Nephron progenitor cell (in vitro differentiated cells): ENCODE measurements around the gene ZNF90.
A peak's percentile ranks its signal among the peaks of the same experiment; 100 is the strongest.
"Not testable (repeated sequence)": the region's sequence is repeated elsewhere in the genome, so short reads cannot be mapped to it uniquely, and the experiment has no call there.

Experiments
- DNase-seq: peaks from one replicate; pipeline ENCODE4 v3.0.0; 2021
- H3K27ac Mint-ChIP-seq: 2 replicates; pipeline ENCODE4 v1.8.0; 2021; ENCODE audit warnings: mild to moderate bottlenecking, moderate library complexity, mixed read lengths
- H3K27me3 Mint-ChIP-seq: 2 replicates; pipeline ENCODE4 v1.8.0; 2021; ENCODE audit warnings: mild to moderate bottlenecking, low read depth, mixed read lengths; ENCODE audit not compliant: poor library complexity
- H3K36me3 Mint-ChIP-seq: 2 replicates; pipeline ENCODE4 v1.8.0; 2021; ENCODE audit warnings: low read depth, mixed read lengths
- H3K4me1 Mint-ChIP-seq: 2 replicates; pipeline ENCODE4 v1.8.0; 2021; ENCODE audit warnings: mixed read lengths
- H3K4me3 Mint-ChIP-seq: 2 replicates; pipeline ENCODE4 v1.8.0; 2021; ENCODE audit warnings: mild to moderate bottlenecking, moderate library complexity, mixed read lengths
- H3K9me3 Mint-ChIP-seq: 2 replicates; pipeline ENCODE4 v1.8.0; 2021; ENCODE audit warnings: mild to moderate bottlenecking, moderate library complexity, mixed read lengths
- CTCF ChIP-seq: fragments of 200-600 bp; sonication (generic); IDR thresholded peaks from 2 replicates; pipeline ENCODE4 v1.5.0; 2021; ENCODE audit warnings: antibody characterized with exemption

The ZNF90 gene

GRCh38 chr19:20070691-20071090, 7.1 kb upstream of the ZNF90 start:
- no peak for DNase-seq
- H3K9me3 Mint-ChIP-seq, result peaks cover 62% of the 10 kb centered on the region
- H3K27ac Mint-ChIP-seq, result no peak overlapping the region
- no peak for TF ChIP-seq CTCF
- H3K4me3 Mint-ChIP-seq, result no peak overlapping the region
- peaks cover 8% of the 10 kb centered on the region for H3K27me3 Mint-ChIP-seq
- H3K36me3 Mint-ChIP-seq, result peaks cover 26% of the 10 kb centered on the region
- H3K4me1 Mint-ChIP-seq, result peaks cover 18% of the 10 kb centered on the region

- no peak for DNase-seq
- H3K36me3 Mint-ChIP-seq, result peaks cover 25% of the 10 kb centered on the region
- H3K9me3 Mint-ChIP-seq, result peaks cover 64% of the 10 kb centered on the region
- no peak overlapping the region for H3K4me3 Mint-ChIP-seq
- TF ChIP-seq CTCF, result no peak
- H3K27me3 Mint-ChIP-seq, result peaks cover 8% of the 10 kb centered on the region
- H3K27ac Mint-ChIP-seq, result no peak overlapping the region
- H3K4me1 Mint-ChIP-seq, result peaks cover 10% of the 10 kb centered on the region
Measured at GRCh38 chr19:20072936-20073335, 4.9 kb upstream of the ZNF90 start.

- no peaks in the 10 kb centered on the region for H3K27me3 Mint-ChIP-seq
- peak; percentile 46 for DNase-seq
- peaks cover 50% of the 10 kb centered on the region for H3K36me3 Mint-ChIP-seq
- peaks cover 68% of the 10 kb centered on the region for H3K9me3 Mint-ChIP-seq
- TF ChIP-seq CTCF, result no peak
- peak overlapping the region; percentile 98 for H3K27ac Mint-ChIP-seq
- peak overlapping the region; percentile 96 for H3K4me3 Mint-ChIP-seq
- H3K4me1 Mint-ChIP-seq, result peaks cover 43% of the 10 kb centered on the region
Measured at GRCh38 chr19:20078581-20079031, 806 bp downstream of the ZNF90 start.

- no peaks in the 10 kb centered on the region for H3K27me3 Mint-ChIP-seq
- DNase-seq, result no peak
- no peak for TF ChIP-seq CTCF
- H3K27ac Mint-ChIP-seq, result peak overlapping the region; percentile 72
- H3K4me1 Mint-ChIP-seq, result peaks cover 43% of the 10 kb centered on the region
- H3K9me3 Mint-ChIP-seq, result peaks cover 76% of the 10 kb centered on the region
- H3K36me3 Mint-ChIP-seq, result peaks cover 59% of the 10 kb centered on the region
- H3K4me3 Mint-ChIP-seq, result peak overlapping the region; percentile 96
Measured at GRCh38 chr19:20079476-20079875, 1.7 kb downstream of the ZNF90 start.

GRCh38 chr19:20080656-20081055, 2.9 kb downstream of the ZNF90 start:
- Mint-ChIP-seq H3K9me3 (peaks cover 88% of the 10 kb centered on the region), H3K27me3 (no peaks in the 10 kb centered on the region), H3K27ac (peak overlapping the region; percentile 93), H3K4me1 (peaks cover 43% of the 10 kb centered on the region), H3K4me3 (peak overlapping the region; percentile 96), H3K36me3 (peaks cover 71% of the 10 kb centered on the region)
- DNase-seq, result no peak
- no peak for TF ChIP-seq CTCF

GRCh38 chr19:20082232-20082833, 4.5 kb downstream of the ZNF90 start:
- peaks cover 77% of the 10 kb centered on the region for H3K9me3 Mint-ChIP-seq

GRCh38 chr19:20082876-20083275, 5.1 kb downstream of the ZNF90 start:
- H3K4me1 Mint-ChIP-seq, result peaks cover 43% of the 10 kb centered on the region
- peak overlapping the region; percentile 62 for H3K4me3 Mint-ChIP-seq
- H3K27me3 Mint-ChIP-seq, DNase-seq: not testable (repeated sequence)
- peaks cover 72% of the 10 kb centered on the region for H3K9me3 Mint-ChIP-seq
- H3K36me3 Mint-ChIP-seq, result peaks cover 68% of the 10 kb centered on the region
- peak overlapping the region; percentile 97 for H3K27ac Mint-ChIP-seq

More at GRCh38 chr19:20082232-20082833, 4.5 kb downstream of the ZNF90 start:
- H3K4me3 Mint-ChIP-seq, result peak overlapping the region; percentile 62
- H3K27me3 Mint-ChIP-seq, DNase-seq: not testable (repeated sequence)
- peak overlapping the region; percentile 97 for H3K27ac Mint-ChIP-seq
- peaks cover 68% of the 10 kb centered on the region for H3K36me3 Mint-ChIP-seq
- peaks cover 43% of the 10 kb centered on the region for H3K4me1 Mint-ChIP-seq
